NCI-H2171 (cell line): Measurements from ENCODE around the gene SAMD14.

Experiments used
- DNase-seq: peaks from one replicate; lab custom pipeline; 2025; lab: John Stamatoyannopoulos, UW

The SAMD14 gene

DNA sequence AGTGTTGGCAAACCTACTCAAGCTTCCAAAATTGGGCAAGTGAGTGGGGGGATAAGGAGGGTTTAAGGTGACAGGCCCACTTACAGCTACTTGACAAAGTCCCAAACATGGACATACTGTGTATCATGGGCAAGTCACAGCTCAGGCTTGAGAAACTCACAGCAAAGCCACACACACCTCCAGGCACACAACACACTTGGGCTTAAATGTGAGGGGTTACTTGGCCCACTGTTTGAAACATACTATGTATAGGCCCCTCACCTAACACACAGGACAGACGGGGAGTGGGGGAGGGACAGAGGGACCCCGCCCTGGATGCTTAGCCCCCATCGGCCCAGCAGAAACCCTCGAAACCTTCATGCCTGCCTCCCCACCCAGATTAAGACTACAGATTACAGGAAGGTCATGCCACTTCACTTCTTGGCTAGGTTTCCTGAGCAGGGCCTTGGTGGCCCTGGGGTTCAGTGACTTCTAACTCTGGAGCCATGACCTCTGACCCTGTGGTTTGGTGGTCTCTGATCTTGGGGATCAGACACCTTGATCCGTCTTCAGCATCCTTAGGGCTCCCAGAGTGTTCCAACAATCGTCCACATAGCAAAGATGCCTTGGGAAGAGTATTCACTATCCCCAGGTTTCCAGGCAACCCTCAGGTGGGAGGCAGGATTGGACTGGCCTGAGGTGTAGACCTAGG is 2.3 kb upstream of the SAMD14 start:
- no peak for DNase-seq

DNA sequence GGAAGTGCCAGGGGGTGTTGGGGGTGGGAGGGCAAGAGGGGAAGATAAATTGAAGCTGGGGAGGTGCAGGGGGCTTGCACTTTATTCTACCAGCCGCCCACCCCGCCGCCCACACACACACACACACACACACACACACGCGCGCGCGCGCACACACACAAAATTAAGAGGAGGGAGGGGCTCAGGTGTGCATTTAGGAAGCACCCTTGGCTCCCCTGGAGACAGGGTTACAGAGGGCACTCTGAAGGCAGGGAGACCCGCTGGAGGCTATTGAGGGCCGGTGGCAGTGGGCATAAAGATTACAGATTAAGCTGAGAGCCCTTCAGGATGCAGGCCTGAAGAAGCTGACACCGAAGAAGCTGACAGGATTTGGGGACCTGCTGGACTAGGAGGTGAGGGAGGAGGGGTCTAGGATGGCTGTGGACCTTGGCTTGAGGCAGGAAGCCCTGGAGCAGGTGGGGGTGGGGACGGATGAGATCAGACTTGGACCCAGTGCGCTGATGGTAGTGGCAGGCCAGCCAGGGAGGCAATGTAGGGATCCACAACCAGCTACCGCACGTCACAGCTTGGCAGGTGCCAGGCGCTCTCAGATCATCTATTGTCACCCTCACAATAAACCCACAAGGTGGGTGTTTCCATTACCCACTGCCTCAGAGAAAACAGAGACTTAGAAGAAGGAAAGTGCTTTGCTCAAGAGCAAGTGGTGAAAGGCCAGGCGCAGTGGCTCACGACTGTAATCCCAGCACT is 772 bp upstream of the SAMD14 start:
- no peak for DNase-seq

DNA sequence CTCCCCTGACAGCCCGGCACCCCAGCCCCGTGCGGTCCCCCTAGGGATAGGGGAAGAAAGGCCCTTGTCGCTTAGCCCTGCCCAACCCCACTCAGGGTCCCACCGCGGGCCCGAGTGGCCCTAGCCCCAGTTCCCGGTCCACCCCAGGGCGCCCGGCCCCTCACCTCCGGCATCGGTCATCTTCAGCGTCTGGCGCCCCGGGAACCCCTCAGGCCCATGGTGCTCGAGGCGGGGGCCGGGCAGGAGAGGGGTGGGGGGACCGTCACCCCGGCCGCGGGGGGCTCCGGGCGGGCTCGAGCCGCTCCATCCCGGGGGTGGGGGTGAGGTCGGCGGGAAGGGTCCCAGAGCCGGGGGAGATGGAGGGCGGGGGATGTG is 620 bp downstream of the SAMD14 start:
- DNase-seq = no peak

DNA sequence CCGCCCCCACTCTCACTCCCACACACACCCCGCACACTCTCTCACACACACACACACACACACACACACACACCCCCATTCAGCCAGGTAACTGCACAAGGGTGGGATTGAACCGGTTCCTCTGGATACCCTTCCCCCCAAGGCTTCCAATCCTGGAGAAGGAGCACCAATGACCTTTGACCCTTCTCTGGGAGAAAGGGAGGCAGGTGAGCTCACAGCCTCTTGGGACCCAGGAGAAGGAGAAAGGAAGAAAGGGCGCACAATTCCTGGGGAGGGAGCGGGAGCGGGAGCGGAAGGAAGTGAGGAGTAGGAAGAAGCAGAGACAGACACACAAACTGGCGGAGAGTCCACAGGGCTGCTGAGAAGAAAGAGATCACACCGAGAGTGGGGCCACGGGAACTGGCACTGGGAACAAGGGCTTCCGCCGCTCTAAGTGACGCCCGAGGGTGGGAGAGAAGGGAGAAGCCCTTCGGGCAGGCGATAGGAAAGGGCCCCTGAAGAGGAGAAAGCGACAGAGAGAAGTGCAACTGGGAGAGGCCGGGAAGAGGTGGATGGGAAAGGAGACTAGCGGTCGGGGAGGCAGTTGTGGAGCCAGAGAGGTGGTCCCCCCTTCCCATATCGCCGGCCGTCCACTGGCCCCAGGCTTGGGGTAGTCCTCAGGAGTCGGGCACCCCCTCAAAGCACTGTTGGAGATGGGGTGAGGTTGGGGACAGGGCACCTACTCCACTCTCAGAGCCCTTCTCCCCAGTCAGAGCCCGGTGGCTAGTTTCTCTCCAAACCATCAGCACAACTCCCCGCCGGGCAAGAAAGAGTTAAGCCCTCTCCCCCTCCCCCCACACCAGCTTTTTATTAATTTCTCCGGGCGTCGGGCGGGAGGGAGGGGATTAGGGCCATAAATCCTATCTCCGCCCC is 1.3 kb downstream of the SAMD14 start:
- DNase-seq = peak; percentile 41

DNA sequence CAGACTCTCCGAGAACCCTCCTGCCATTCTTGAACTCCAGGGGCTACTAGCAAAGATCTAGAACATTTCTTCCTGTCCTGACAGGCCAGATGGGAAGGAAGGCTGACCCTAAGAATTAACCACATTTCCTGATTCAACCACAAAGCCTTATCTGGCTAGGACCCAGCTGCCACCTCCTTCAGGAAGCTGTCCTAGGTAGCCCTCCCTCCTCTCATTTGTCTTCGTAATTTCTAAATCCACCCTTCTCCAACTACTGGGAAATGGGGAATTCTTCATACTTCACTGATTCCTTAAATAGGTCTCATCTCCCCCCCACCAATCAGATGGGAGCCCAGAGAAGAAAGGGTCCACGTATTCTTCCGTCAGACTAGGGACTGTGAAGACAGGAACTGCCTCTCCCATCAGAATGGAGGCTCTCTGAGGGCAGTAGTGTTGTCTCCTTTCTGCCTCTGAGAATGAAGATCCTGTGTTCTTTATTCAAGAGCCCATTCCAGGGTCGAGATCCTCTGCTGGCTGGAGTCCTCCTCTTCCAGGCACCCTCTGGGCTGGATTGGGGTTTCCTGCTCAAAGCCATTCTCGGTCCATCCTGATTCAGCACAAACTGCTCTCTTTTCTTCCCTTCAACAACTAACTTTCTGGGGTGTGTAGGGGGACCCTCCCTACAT is 2.1 kb downstream of the SAMD14 start:
- no peak for DNase-seq

DNA sequence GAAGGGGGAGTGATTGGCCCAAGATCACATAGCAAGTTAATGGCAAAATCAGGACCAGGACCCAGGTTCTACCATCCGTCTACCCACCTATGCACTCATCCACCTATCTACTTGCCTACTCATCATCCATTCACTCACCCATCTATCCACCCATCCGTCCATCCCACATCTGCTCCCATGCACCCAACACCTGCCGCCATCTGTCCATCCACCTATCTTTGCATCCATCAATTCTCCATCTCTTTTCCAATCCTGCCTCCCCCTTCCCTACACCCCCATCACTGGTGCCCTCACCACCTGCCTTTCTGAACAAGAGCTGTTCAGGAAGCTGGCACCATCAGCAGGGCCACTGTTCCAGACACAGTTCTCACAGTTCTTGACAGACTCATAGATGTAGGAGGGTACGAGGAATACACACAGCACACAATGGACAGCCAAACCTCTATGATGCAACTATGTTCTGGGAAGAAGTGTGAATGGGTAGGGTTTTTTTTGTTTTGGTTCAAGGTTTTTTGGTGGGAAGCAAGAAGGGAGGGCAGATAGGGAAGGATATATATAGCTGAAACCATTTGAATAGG is 4.5 kb downstream of the SAMD14 start:
- DNase-seq = peak; percentile 42

DNA sequence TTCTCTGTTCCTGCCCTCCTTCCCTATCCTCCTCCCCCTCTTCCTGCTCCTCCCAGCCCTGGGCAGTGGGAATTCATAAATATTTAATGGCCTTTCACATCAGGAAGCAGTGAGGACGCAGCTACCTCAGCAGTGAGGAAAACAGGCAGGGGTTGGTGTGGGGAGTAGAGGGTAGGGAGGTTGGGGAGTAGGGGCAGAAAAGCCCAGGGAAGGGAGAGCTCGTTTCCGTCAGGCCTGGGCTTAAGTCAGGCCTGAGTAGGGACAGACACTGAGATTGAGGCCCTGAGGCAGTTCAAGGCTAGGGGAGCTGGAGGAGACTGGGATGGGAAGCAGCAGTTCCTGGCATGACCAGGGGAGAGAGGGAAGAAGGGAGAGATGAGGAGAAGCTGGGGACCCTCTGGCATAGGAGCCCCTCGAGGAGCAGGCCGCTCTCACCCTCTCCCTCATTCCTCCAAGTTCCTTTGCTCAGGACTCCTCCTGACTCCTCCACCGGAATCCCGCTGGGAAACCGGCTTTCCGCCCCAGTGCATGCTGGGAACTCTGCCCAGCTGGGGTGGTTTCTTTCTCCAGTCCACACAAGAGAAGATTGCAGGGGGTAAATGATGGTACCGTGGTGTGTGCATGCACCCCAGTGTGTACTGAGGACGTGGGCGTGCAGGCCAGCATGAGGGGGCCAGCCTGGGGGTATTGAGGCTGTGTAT is 6.2 kb downstream of the SAMD14 start:
- peak; percentile 36 for DNase-seq

DNA sequence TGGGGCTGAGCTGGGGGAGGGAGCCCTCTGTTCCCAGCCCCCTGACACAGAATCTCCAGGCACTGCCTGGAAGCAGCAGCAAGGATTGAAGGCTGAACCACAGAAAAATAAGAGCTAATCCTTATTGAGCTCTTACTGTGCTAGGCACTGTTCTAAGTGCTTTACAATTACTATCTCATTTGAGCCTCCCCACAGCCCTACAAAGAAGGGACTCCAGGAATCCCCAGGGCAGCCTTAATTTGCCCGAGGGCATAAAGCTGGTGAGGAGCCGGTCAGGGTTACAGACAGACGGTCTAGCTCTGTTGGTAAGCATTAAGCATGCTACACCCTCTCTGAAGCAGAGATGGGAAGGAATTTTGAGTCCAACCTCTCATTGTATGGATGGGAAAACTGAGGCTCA is 7.0 kb downstream of the SAMD14 start:
- no peak for DNase-seq

DNA sequence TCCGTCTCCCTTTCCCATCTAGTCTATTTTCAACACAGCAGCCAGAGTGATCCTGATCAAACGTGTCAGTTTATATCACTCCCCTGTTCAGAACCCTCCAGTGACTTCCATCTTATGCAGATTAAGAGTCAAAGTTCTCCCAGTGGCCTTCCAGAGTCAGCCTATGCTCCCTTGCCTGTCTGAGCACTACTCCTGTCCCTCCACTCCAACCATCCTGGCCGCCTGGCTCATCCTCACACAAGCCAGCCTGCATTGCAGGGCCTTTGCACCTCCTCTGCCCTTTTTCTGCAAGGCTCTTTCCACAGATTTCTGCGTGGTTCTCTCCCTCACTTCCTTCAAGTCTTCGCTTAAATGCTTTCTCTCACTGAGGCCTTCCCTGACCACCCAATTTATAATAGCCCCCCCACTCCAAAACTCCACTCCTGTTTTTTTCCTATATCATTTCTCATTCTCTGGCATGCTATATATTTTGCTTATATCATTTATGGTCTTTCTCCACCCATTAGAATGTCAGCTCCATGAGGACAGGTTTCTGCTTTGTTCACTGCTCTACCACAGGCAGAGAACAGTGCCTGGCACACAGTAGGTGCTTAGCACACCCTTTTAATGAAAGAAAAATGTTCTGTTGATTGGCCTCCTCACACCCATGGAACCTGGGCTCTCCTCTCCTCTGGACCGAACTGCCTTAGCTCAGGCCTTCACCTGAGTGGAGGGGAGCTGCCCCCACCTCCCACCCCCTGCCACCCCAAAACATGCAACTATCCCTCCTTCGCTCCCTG is 9.3 kb downstream of the SAMD14 start:
- DNase-seq = no peak

DNA sequence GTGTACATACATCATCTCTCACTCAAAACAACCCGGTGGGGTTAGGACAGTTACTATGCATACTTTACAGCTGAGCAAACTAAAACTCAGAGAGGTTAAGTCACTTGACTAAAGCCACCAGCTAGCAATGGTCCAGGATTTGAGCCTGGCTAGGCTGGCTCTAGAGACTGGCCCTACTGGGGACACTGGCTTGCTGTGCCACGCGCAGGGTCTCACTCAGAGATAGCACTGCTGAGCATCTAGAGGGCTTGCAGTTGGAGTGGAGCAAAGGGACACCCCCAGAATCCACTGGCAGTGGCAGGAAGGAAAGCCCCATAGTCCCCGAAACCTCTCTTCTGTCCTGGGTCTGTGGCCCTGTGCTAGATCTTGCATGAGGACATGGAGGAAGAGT is 11.1 kb downstream of the SAMD14 start:
- no peak for DNase-seq

DNA sequence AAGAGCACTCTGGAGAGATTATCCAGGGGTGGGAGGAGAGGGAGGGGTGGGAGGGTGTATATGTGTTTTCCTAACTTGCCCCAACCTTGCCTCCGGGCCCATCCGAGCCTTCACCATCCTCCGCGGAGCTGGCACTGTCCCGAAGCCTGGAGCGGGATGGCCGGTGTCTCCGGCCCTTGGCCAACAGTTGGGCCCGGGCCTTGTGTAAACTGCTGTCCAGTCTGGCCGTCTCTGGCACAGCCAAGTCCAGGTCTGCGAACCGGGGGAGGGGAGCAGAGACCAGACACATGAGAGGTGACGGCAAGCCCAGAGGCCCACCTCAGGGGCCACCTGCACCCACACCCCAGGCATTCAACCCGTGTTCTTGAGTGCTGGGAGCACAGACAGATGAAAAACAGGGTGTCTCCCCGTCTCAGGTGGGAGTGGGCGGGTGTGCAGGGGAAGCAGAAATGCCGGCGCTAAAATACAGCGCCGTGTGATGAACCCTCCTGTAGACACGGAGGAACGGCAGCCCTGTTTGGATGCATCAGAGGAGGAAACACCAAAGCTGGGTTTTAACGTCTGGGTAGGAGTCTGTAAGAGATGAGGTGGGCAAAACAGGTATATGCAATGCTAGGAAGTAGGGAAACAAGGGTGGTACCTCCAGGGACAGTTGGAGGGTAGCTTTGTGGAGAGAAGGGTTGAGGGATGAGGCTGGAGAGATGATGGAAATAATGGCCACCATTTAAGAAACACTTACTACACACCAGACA is 11.7 kb downstream of the SAMD14 start:
- DNase-seq = no peak

DNA sequence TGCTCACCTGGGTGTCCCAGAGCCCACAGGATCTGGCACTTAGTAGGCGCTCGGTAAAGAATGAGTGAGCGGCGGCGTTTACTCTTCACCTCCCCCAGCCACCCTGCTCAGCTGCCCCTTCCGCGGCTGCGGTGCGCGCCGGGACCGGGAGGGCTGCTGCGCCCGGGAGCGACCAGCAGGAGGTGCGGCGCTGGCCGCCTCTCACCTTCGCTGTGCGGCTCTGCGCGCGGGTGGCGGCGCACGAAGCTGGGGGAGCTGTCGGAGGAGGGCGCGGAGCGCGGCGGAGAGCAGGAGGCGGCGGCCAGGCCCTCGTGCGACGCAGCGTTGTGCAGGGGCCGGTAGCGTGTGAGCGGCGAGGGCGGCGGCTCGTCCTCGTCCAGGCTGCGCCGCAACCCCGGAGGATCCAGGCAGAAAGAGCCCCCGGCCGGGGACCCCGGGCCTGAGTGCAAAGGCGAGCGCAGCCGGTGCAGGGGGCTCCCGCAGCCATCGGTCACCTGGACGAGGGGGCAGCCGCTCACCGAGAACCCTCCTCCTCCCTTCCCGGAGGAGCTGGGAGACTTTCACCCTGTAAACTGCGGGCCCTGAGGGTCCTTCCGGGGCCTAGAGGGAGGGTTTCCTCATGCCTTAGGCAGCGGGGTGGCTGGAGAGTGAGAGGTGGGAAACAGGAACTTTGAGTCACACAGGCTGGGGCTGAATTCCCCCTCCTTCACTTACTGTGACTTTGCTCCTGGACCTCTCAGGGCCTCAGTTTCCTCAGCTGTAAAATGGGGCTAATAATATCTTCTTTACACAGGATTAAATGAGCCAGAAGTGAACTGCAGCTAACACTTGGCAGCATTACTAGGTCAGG is 12.5 kb downstream of the SAMD14 start:
- no peak for DNase-seq

DNA sequence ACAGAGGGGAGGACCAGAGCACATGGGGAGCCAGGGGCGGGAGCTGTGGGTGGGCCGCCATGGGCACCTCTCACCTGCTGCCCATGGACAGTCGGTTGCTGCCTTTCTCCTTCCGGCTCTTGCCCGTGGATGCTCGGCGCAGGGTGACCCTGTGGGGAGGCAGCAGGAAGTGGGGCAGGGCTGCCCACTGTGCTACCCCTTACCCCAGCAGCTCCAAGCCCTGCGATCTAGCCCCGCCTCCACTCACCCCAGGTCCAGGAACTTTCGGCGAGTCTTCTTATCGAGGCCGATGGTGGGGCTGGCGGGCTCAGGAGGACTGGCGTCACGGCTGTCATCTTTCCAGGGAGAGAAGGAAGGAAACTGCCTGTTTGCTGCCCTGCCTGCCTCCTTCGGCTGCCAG is 14.2 kb downstream of the SAMD14 start:
- DNase-seq = no peak

DNA sequence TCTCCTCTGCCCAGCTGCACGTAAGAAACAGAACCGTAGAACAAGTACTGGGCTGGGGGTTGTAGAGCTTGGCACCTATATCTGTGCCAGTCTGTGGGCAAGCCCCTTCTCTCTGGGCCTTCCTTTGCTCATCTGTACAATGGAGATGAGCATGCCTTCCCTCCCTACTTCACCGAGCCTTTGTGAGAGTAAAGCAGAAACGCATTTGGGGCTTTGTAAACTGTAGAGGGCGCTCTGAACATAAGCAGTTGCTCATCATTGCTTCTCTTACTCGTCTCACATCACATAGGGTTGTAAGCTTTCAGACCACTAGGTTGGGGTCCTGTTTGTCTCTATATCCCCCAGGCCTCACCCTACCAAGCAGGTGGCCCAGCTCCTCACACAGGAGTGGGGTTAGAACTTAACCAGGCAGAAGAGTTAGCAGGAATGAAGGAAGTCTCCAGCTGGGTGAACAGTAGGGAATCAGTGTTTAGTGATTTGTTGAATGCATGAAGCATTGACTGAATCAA is 15.1 kb downstream of the SAMD14 start:
- DNase-seq = no peak

DNA sequence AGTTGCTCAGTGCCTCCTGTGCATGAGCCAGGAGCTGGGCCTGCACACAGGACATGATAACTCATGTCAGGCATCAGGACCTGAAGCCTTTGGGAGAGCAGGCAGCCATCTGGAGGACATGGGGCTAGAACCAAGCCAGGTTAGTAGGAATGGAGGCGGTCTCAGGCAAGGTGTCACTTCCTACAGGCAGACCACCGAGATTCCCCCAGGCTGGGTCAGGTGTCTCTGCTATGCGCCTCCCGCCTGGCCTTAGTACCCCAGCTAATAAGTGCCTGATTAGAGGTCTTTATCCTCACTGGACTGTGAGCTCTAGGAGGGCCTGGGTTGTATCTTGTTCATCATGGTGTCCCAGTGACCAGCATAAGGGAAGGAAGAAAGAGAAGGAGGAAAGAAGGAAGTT is 15.6 kb downstream of the SAMD14 start:
- no peak for DNase-seq

DNA sequence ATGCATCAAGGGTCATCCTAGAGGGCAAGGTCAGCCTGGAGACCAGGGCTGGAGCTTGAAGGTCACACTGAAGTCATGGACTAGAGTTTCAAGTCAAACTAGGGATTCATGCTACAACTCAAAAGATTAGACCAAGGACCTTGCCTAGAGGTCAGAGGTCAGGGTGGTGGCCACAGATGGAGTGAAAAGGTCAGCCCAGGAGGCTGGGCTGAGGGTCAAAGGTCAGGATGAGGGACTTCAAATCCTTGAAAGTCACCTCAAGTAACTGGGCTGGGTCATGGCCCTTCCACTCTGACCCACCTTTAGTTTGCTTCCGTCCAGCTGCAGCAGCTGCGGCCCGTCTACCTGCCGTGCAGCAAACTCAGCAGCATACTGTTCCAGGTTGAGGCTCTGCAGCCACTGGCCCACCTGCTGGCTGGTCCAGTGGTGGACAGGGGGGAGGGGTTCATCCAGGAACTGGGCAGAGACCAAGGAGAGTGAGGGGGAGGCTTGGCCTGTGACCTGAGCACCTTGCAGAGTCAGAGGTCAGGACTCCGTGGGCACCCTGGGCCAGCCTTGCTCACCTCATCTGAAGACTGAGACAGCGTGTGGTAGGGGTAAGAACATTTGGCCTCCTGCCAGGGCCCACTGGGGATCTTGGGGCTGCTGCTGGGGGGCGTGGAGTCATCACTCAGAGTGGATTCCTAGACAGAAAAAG is 16.2 kb downstream of the SAMD14 start:
- DNase-seq = no peak

DNA sequence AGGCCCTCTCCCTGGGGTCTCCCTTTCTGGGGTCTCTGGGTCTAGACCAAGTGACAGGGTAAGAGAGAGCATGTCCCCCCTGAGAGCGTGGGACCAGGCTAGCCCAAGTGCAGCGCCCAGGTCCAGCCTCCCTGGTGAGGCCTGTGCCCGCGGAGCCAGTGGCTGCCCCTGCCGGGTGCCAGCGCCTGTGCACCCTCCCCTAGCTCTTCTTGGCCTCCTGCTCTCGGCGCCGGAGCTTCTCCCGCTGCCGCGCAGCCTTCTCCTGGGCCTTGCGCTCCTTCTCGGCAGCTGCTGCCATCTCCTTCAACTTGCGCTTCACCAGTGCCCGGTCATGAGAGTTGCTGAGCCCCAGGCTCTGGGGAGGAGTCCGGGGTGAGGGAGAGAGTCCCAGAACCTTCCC is 17.3 kb downstream of the SAMD14 start:
- DNase-seq = no peak
